Measurements from ENCODE around the gene RAB32.
"Not testable (repeated sequence)": the region's sequence is repeated elsewhere in the genome, so short reads cannot be mapped to it uniquely, and the experiment has no call there.

The RAB32 gene

DNA sequence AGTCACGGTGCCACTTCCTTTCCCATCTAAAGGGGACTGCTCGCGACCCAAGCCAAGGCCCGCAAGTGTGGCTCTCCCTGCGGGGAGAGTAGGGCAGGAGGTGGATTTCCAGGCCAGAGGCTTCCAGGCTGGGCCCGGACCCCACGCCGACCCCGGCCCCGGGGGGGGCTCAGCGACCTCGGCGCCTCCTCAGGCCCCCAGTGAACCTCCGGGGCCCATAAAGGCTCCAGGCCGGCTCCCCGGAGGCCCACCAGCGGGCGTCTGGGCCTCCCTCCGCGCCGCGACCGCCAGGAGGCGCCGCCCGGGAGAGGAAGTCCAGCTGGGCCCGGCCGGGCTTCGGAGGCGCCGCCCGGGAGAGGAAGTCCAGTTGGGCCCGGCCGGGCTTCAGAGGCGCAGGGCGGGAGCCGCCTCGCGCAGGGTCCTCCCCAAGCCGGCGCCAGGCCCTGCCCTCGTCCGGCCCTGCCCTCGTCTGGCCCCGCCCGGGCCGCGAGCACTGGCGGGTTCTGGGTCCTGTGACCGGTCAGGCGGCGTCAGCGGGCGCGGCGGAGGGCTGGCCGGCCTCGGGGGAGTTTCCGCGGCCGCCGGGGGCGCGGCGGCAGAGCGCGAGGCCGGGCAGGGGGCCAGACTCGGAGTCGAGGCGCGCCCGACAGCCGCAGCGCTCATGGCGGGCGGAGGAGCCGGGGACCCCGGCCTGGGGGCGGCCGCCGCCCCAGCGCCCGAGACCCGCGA lies at the start of gene RAB32:
Gene RAB32 (plus strand): TSS at position 623 of the 729 bp plus-strand sequence. CDS start 39 bp downstream, at position 662.
- peak; percentile 34 to 78 for DNase-seq

DNA sequence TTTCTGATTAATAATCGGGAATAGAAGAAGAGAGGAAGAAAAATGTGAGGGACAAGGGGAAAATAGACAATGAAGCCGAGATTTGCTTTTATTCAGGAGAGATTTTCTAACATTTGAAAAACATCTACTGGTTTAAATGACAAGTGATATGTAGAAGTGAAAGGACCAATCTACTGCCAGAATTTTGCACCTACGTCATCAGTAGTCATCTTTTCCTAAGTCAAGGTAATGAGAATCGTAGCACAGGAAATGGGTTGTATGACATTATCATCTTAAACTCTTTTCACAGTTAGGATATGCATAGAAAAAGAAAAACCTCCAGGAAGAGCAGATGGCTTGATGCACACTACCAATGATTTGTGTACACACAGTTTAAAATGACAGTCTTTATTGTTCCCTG lies 45.3 kb upstream of the RAB32 start:
- DNase-seq: no peak

DNA sequence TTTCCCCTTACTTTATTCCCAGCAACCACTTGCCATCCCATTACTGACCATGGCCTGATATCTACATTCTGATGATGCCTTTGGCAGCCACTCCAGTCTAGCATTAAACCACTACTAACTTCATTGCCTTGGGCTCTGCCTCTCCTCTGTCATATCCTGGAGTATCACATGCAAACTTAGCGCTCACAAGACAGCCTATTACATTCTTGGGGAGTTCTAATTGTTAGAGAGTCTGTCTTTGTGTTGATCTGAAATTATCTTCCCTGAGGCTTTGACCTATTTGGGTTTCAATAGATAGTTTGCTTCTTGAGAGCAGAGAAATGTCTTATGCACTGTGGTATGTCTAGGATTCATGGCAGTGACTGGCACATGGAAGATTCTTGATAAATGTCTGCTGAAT lies 40.5 kb upstream of the RAB32 start:
- no peak for DNase-seq

DNA sequence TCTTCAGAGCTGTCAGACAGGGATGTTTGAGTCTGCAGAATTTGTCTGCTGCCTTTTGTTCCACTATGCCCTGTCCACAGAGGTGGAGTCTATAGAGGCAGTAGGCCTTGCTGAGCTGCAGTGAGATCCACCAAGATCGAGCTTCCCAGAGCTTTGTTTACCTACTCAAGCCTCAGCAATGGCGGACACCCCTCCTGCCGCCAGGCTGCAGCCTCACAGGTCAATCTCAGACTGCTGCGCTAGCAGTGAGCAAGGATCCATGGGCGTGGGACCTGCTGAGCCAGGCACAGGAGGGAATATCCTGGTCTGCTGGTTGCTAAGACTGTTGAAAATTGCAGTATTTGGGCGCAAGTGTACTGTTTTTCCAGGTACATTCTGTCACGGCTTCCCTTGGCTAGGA lies 28.4 kb upstream of the RAB32 start:
- DNase-seq: no peak

DNA sequence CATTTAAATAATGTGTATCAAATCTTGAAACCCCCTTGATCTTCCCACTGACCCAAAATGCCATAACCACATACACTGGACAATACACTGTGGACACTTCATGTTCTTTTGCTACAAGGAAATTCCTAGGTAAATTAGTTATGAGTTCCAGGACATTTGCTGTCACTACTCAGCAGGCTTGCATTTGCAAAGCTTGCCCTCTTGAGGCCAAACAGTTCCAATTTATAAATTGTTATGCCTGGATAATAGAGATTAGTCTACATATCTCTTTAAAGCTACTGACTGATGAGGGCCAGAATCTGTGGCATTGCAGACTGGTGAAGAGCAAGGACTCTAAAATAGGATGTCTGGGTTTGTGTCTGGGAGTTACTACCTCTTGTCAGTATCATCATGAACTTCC lies 17.4 kb upstream of the RAB32 start:
- DNase-seq: no peak

DNA sequence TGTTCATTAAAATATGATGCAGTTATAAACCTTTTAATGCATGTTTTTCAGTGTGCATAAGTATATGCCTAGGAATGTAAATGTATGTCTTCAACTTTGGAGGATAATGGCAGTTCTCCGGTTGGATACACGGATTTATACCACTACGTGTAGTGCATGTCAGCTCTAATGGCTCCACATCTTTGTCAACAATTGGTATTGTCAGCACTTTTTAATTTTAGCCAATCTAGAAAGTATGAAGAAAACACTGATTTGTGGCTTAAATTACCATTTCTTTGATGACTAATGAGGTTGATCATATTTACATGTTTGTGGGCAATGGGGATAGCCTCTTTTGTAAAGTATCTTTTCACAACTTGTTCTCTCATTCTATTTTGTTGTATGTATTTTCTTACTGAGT lies 10.9 kb upstream of the RAB32 start:
- no peak for DNase-seq

DNA sequence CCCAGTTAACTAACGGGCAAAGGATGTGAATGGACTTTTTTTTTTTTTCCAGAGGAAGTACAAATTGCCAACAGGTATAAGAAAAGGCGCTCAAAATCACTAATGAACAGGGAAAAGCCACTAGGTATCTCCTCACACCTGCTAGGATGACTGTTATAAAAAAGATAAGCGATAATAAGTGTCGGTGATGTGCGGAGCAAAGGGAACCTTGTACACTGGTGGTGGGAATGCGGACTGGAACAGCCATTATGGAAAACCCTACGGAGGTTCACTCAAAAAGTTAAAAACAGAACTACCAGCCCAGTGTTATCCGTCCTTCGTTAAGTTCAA lies 787 bp upstream of the RAB32 start:
- no peak for DNase-seq

DNA sequence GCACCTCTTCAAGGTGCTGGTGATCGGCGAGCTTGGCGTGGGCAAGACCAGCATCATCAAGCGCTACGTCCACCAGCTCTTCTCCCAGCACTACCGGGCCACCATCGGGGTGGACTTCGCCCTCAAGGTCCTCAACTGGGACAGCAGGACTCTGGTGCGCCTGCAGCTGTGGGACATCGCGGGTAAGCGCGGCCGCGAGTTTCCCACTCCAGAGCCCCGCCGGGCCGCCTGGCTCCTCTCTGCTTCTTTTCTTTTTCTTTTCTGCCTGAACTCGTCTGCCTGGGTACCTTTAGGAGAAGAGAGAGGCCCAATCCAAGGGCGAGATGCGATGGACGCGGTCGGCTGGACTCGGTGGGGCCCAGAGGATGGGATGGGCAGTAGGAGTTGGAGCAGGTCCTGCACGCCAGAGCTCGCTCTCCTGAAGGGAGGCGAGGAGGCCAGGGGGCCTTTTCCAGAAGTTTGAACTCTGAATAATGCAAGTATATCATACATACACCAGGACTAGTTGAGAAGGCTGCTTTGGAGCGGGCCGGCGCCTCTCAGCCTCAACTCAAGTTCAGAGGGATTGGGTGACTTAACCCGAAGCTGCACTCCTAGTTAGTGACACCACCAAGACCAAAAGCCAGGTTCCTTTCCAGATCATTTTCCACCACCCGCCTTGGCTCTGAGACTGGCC lies 445 bp downstream of the RAB32 start:
- DNase-seq: no peak

DNA sequence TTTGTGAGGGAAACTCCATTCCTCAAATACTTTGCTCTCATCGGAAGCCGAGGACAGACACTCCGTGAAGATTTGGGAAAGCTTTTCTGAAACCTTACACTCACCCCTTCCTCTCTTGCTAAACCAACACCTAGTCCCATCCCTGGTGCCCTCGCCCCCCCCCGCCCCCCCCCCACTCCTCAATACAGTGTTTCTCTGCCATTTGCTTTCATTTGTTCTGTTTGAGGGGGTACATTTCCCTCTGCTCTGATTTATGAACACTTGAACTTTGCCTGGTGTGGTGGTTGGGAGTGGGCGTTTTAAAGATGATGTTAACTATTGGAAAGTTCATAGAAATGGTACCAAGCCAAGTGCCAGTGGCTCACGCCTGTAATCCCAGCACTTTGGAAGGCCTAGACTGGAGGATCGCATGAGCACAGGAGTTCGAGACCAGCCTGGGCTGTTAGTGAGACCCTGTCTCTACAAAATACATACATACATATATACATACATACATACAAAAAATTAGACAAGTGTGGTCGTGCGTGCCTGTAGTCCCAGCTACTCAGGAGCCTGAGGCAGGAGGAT lies 1.1 kb downstream of the RAB32 start:
- DNase-seq: no peak

DNA sequence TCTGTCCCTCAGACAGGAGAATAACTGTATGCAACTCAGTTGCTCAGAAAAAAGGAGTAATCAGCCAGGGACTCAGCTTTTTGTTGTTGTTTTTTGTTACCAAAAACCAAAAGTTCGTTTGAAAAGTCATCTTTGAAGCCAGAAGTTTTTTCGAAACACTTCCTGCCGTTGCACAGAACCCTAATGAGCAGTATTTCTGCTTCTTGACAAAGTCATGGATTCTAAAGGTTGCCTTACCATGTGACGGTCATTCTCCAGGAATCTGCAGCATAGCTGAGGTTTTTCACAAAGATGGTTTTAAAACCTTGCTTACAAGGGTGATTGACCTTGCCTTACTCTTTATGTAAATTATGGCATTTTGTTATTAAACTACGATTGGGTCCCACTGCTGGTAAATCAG lies 1.9 kb downstream of the RAB32 start:
- DNase-seq: no peak

DNA sequence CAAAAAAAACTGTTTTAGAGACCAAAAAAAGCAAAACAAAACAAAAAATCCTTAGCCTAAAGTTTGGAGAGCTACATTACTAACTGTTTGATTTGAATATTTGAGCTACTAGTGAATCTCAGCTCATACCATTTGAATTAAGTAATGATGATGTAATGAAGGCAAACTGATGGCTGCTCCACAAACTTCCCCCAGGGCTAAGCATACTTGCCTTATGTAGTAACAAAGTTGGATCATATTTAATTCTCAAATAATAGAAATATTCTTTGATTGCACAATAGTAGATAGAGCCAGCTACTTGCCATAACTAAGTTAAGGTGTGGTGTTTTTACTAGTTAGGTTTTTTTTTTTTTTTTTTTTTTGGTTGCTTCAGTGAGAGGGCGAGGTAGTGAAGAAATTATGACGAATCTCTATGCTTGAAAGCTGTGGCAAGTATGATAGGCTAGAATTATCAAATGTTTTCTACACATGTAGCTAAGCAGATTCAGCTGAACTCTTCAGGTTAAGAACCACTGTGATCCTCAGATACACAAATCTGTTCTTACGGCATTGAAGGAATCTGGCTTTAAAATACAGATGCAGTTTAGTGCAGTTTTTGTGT lies 2.9 kb downstream of the RAB32 start:
- DNase-seq: no peak

DNA sequence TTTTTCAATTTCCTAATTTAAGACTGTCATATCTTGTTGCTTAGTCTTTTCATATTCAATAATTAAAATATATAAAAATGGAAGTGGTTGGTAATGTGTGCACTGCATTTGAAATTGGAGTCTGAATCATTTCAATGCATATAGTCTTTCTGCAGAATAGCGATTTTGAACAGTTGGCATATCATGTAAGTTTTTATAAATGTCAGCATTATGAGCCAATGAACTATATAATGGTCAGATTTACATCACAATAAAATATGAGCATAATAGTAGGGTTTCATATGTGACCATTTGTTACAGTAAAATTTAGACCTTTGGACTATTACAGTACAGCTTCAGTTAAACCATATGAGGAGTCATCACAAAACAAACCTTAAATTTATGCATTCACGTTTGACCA lies 4.3 kb downstream of the RAB32 start:
- DNase-seq: no peak

DNA sequence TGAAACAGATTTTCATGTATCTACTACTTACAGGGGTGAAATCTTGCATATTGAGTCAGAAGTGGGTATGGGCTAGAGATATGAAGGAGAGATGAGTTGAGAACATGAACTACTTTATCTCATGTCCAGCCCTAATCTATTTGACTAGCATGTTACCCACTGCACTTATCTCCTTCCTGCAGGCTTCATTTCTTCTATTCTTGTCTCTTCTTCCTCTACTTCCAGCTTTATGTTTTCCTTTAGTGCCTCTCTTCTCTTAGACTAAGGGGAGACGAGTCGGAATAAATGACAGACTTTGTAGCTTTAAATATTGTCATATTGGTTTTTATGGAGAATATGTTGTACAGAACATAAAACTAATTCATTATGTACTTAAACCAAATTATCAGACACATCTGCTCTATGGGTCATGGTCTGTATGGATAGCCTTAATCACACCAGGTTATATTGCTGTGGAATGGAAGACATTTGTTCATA lies 5.3 kb downstream of the RAB32 start:
- no peak for DNase-seq

DNA sequence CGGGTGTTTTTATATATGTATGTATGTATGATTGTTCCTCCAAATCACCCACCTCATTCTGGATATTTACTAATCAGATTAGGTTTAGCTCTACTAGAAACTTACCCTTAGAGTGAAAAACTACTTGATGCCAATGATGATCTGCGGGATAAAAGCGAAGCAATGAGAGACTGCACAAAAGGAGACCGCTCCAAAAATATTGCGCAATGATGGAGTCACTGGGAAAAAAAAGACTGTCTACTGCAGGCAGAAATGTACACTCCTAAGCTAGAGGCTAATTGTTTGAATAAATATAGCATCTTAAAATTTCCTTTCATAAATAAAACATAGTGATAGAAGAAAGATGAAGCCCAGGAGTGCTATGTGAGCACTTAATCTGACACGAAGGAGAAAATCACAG lies 7.3 kb downstream of the RAB32 start:
- DNase-seq: no peak

DNA sequence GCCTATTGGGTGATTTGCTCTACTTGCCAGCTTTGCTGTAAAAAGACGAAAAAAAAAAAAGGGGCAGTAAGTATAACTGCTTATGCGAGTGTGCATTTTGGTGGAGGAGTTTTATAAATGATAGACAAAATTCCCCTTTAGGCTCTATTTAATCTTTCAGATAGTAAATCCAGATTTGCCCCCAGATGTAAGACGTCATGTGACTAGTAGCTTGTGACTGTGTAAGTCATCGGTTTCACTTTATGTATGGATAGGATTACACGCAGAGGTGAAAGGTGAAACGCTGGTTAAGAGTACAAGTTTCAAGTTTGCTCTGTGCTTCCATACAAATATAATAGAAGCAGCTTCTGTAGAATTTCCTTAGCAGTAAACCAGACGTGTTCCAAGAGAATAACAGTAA lies 7.9 kb downstream of the RAB32 start:
- no peak for DNase-seq

DNA sequence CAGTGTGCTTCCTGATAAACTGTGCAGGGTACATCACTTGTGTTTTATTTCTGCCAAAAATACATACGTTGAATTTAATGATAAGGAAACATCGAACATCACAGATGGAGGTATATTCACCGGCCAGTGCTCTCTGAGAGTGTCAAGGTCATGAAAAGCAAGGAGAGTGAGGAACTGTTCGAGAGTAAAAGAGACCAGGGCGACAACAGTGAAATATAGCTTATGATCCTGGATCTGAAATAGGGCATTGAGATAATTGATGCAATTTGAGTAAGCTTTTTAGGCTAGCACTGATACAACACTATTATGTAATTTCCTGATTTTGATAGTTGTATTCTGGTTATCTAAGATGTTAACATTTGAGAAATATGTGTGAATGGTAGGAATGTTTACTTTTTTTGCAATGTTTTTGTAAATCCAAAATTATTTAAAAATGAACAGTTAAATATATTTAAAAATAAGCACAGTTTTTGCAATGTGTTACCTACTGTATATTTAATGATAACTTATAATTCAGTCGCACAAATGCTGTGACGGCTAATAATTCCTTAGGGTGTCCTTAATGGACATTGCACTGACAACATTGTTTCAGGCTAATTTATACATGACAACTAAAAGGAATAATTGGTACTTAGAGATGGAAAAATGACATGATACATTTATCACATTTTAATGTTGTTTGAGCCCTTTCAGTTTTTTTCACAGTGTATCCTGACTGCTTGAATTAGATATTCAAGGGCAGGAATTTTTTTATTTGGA lies 9.9 kb downstream of the RAB32 start:
- no peak for DNase-seq

DNA sequence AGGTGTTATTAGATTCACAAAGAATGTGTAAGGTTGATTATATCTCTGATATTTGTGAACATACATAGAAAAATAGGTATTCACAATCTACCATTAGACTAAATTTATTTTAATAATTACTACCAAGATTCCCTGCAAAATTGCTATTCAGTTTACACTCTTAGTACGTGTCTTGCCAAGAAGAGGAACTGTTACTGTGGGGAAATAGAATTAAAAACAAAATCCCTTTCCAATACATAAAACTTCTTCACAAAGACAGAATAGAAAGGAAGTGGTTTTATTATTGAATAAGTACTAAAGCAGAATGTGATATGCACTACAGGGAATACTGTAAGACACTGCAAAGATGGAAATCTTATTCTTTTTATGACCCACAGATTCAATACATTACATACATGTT lies 17.0 kb downstream of the RAB32 start:
- no peak for DNase-seq

DNA sequence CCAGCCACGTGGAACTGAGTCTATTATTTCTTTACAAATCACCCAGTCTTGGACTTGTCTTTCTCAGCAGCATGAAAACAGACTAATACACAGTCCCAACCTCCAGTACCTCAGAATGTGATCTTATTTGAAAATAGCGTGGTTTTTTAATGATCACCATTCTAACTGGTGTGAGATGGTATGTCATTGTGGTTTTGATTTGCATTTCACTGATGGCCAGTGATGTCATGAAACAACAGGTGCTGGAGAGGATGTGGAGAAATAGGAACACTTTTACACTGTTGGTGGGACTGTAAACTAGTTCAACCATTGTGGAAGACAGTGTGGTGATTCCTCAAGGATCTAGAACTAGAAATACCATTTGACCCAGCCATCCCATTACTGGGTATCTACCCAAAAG lies 23.0 kb downstream of the RAB32 start:
- DNase-seq: not testable (repeated sequence)

DNA sequence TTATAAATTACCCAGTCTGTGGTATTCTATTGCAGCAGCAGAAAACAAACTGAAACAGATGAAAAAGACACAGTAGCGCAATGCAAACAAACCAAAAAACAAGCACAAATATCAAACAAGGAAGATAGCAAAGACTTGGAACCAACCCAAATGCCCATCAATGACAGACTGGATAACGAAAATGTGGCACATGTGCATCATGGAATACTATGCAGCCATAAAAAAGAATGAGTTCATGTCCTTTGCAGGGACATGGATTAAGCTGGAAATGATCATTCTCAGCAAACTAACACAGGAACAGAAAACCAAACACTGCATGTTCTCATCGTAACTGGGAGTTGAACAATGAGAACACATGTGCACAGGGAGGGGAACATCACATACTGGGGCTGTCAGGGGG lies 25.0 kb downstream of the RAB32 start:
- DNase-seq: not testable (repeated sequence)

DNA sequence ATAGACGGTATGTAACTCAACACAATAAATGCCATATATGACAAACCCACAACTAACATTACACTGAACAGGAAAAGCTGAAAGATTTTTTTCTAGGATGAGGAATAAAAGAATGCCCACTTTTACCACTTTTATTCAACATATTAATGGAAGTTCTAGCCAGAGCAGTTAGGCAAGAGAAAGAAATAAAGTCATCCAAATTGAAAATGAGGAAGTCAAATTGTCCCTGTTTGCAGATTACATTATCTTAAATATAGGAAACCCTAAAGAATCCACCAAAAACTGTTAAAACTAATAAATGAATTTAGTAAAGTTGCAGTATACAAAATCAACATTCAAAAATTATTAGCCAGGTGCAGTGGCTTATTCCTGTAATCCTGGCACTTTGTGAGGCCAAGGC lies 30.6 kb downstream of the RAB32 start:
- DNase-seq: no peak

DNA sequence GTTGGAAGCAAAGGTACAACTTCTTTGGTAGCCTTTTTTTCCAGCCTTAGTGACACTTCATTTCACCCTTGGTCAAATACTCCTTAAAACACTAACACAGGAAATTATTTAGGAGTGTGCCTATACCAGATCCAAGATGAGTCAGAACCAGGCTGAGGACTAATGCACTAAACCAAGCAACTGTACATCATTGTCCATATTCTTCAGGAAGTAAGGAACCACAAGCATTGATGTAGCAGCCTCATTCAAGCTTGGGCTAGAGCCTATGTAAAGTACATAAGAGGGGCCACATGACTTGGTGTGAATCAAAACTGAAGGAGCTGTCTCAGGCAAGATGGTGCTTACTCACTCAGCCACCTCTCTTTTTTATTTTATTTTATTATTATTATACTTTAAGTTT lies 34.4 kb downstream of the RAB32 start:
- no peak for DNase-seq

DNA sequence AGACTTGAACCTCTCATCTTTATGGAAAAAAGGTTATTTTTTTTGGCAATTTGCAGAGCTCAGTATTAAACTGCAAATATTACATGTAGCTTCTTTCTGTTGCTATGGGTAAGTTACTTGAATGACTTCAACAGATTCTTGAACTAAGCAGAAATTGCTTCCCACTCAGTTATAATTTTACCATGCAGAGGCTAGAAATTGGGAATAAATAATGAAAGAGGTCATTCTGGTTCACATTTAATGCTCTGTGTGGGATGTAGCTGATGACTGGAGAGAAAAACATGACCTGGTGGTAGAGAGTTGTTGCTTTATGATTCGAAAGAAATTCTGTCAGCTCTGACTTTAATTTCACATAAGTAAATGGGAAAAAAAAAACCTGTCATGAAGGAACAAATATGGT lies 38.3 kb downstream of the RAB32 start:
- DNase-seq: no peak

DNA sequence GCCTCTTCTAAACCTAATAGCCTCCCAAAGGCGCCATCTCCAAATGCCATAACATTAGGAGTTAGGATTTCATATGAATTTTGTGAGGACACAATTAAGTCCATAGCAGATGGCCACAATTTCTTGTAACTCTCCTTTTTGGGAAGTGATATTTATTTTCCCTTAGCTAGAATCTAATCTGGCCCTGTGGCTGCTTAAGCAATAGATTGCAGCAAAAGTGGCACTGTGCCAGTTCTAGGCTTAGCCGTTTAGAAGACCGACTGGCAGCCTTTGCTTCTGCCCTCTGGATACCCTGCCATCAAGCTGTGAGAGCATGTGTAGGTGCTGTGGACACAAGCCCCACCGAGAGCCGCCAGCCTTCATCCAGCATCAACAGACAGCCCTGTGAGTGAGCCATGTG lies 39.2 kb downstream of the RAB32 start:
- peak in 1 of 2 donors; percentile 26 for DNase-seq

Data from CD4-positive, alpha-beta T cell treated with Interferon alpha-2 for 1 hour (primary cell).